Loucy (cell line): ENCODE results near the gene CPZ.

Source experiments
- CTCF ChIP-seq: fragments of 200-600 bp; sonication (generic); conservative IDR thresholded peaks from 2 replicates; pipeline ENCODE4 v1.5.1; 2014; ENCODE audit warnings: mild to moderate bottlenecking, antibody characterized with exemption, low read length
- EZH2phosphoT487 ChIP-seq: fragments of 200-600 bp; IDR thresholded peaks from 2 replicates; pipeline ENCODE4 v1.6.1; 2018; ENCODE audit warnings: antibody characterized with exemption, mild to moderate bottlenecking, moderate library complexity, borderline replicate concordance

GRCh38 chr4:8575457-8575856, 17.1 kb upstream of the CPZ start:
- TF ChIP-seq CTCF, result no peak
- no peak for TF ChIP-seq EZH2phosphoT487
